Prostate gland (tissue), 2 donors: ENCODE results near the gene PKM.

Experiments used
- CTCF ChIP-seq, 4 experiments: fragments of 200-600 bp in 2 of 4; fragments of 450-650 bp in 2 of 4; sonication (generic) in 2 of 4; IDR thresholded peaks; 1 replicate in 3 of 4; 2 replicates in 1 of 4; pipeline ENCODE4 v1.5.1; 2016 to 2019; ENCODE audit warnings: antibody characterized with exemption in 4 of 4, mild to moderate bottlenecking in 2 of 4, moderate library complexity in 2 of 4
- POLR2A ChIP-seq: fragments of 450-650 bp; IDR thresholded peaks from one replicate; pipeline ENCODE4 v1.6.1; 2016; ENCODE audit warnings: antibody characterized with exemption, mild to moderate bottlenecking
- POLR2AphosphoS5 ChIP-seq: sonication (generic); formaldehyde crosslinking; IDR thresholded peaks from one replicate; pipeline ENCODE4 v1.6.1; 2017; ENCODE audit warnings: antibody characterized with exemption

DNA sequence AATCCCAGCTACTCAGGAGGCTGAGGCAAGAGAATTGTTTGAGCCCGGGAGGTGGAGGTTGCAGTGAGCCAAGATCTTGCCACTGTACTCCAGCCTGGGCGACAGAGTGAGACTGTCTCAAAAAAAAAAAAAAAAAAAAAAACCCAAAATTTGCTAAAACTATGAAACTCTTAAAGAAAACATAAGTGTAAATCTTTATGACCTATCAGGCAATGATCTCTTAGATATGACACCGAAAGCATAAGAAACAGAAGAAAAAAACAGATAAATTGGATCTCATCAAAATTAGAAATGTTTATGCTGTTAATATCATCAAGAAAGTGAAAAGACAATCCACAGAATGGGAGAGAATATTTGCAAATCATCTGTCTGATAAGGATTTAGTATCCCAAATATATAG is 48.7 kb downstream of the PKM start:
- TF ChIP-seq CTCF (IDR thresholded peaks at IDR 0.05) = no peak
- no peak for TF ChIP-seq POLR2A
- no peak for TF ChIP-seq POLR2AphosphoS5
